HG03159 (cell line): ENCODE results near the gene GALNT17.

Source experiments
- ATAC-seq: cut with Tn5 transposase; IDR thresholded peaks from one replicate; pipeline ENCODE4 v1.9.1; 2021; ENCODE audit warnings: mild to moderate bottlenecking, moderate library complexity; ENCODE audit not compliant: unreplicated experiment

The GALNT17 gene

DNA sequence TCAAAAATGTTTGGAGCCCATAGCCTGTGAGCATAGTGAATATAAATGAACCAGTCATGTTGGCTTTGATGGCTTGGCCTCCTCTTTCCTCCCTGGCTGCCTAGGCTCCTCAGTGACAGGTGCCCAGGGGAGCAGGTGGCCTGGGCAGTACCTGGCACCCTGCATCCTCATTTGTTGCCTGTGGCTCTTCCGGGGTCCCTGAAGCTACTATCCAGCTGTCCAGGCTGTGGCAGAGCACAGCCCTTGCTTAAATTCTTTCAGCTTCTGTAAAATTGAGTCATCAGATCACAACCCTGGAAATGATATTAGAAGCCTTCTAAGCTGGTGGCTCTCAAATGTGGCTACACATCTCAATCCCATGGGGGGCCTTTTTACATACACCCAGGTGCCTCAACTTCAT, 525.4 kb downstream of the GALNT17 start:
- ATAC-seq: no peak

DNA sequence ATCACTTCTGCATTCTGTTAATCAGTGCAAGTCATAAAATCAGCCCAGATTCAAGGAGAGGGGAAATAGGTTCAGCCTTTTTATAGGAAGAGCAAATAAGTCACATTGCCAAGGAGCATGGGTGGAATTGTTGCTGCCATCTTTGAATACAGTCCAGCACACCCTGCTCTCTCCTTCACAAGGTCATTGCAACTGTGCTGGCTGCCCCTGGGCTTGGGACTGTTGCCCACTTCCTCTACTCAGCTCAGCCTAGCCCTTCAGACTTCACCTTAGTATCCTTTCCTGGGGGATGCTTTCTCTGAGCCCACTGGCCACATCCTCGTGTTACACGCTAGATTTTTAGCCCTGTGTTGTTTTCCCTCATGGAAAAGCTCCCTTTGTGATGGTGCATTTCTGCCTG, 527.7 kb downstream of the GALNT17 start:
- ATAC-seq: no peak

DNA sequence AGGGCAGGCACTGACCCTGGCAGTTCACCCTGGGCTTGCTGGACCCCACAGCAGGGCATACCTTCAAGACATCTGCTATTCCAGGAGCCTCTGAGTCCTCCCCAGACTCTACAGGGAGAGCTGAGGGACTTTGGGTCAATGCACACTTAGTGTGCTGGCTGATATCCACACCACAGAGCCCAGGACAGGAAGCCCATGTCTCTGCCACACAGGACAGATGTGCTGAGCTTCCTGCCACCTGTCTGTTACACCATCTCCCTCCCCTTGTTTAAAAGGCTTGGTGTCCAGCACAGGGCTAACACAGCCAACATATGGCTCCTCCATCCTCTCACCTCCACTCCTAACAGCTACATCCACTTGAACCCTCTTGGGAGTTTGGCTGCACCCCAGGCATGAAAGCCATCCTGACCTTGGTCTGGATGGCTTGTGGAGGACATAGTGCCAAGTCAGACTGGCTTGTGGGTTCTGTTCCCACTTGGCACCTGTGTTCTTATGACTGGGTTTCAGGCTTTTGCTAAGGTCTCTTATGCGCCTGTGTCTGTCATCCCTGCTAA, 529.8 kb downstream of the GALNT17 start:
- no peak for ATAC-seq

GRCh38 chr7:71665716-71666115, 533.8 kb downstream of the GALNT17 start:
- ATAC-seq: no peak

- no peak for ATAC-seq
Observed at GRCh38 chr7:71668572-71668971, 536.6 kb downstream of the GALNT17 start.

GRCh38 chr7:71679480-71679879, 547.5 kb downstream of the GALNT17 start:
- no peak for ATAC-seq

GRCh38 chr7:71682181-71682580, 550.2 kb downstream of the GALNT17 start:
- ATAC-seq: no peak

GRCh38 chr7:71682841-71683781, 551.2 kb downstream of the GALNT17 start:
- no peak for ATAC-seq

DNA sequence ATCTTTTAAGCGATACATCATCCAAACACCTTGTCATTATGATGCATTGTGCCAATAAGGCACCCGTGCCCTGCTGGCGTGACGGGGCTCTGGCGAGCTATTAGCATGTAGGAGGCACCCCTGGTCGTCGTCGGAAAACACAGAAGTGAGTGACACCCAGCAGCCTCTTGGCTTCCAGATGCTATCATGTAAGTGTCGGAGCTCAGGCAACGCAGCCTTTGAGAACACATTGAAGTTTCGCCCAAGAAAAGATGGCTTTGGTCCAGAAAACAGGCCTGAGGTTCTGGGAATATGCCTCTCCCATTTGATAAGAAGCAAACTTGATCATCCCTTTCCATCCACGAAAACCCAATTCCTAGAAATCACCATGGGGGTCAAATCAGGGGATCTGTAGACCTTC, 555.3 kb downstream of the GALNT17 start:
- ATAC-seq: no peak

GRCh38 chr7:71687831-71688599, 556.1 kb downstream of the GALNT17 start:
- ATAC-seq: no peak

DNA sequence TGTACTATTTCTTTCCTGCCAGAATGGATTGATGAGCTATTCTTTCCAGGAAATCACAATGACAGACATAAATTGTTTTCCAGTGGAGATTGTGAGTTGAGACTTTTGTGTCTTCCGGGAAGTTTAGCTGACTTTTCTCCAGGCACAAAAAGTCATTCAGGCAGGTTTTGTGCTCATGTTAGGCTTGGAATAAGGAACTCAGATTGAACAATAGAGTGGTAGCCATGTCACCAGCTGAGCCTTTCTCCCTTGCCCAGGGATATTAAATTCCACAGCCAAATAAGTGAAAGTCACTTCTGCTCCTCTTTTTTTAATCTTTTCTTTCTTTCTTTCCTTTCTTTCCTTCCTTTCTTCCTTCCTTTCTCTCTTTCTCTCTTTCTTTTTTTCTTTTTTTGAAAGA, 559.6 kb downstream of the GALNT17 start:
- ATAC-seq: no peak

GRCh38 chr7:71694665-71695064, 562.7 kb downstream of the GALNT17 start:
- no peak for ATAC-seq

DNA sequence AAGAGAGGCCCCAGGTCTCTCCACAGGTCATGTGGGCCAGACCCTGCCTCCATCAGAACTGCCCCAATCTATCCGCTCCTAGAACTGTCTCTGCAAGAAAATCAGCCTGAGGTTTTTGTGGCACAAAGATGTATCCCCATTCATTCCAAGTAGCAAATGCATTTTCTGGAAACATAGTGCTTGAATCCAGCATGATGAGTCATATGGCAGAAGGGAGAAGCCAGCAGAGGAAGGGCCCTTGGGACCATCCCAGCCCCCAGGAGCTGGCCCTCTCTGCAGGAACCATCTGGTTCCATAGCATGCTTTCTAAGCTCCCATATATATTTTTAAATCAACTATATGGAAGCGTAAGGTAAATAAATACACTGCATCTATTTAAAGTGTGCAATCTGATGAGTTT, 563.2 kb downstream of the GALNT17 start:
- ATAC-seq: no peak

DNA sequence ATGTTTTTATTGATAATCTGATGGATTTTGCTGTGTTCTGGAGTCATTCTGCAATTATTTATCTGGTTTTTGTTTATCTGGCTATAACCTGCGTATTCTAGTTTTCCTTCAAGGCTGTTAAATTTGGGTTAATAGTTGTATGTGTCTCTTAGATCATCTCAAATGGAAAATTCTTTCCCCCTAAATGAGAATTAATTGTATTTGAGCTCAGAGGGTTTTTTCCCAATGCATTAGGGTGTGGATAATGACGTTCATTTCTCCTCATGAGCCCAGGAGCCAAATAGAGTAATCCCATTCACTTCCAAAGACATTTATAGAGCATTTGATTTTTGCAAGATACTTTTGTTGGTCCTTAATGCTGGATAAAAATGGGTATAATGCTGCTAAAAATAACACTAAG, 564.6 kb downstream of the GALNT17 start:
- ATAC-seq: no peak

DNA sequence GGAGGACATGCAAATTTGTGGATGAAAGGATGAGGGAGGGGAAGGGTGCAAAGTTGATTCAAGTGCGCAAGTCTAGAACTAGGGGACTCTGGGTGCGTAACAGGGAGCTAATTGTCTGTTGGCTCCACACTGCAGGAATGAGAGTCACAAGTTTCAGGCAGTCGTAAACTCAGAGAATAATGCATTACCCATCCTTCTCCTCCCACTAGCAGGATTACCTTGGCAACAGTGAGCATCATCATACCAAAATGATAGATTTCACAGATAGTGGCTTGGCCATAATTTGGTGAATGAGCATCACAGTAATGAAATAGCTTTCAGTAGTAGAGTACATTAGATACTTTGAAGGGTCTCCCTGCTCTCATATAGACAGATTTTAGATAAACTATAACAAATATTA, 565.5 kb downstream of the GALNT17 start:
- ATAC-seq: no peak

DNA sequence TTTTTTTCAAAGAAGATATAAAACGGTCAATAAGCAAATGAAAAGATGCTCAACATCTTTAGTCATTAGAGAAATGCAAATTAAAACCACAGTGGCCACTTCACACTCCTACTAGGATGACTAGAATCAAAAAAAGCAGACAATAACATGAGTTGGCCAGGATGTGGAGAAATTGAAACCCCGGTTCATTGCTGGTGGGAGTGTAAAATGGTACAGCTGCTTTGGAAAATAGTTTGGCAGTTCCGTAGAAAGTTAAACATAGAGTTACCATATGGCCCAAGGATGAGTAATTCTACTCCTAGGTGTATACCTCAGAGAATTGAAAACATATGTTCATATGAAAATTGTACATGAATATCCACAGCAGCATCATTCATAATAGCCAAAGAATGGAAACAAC, 573.3 kb downstream of the GALNT17 start:
- ATAC-seq: no peak

DNA sequence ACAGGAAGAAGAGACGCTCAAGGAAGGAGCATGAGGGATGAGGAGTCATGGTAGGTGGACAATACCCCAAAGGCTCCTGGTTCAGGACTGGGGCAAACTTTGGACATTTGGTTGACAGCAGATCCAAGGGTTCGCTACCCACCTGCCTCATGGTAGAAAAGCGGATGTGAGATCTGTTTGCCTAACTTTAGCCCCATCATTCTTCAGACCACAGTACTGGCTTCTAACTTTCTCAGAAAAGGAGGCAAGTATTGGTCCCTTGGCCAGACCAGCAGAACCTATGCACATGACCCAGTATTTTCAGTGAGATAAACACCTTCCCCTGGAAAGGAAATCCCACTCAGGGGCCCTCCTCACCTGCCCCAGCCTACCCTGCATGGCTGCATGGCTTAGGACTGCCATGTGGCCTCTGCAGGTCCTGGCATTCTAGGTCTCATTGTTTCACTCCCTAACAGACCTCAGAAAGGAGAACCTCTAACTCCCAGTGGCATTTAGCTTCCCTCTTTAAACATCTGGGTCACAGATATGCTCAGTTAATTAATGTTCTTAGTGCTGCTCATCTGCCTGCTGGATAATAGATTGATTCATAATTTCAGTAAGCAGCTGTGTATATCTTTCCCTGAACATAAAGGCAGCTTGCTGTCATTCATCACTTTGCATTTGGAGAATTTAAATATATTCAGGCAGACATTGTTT, 574.1 kb downstream of the GALNT17 start:
- ATAC-seq: no peak

GRCh38 chr7:71706597-71706975, 574.6 kb downstream of the GALNT17 start:
- ATAC-seq: no peak

DNA sequence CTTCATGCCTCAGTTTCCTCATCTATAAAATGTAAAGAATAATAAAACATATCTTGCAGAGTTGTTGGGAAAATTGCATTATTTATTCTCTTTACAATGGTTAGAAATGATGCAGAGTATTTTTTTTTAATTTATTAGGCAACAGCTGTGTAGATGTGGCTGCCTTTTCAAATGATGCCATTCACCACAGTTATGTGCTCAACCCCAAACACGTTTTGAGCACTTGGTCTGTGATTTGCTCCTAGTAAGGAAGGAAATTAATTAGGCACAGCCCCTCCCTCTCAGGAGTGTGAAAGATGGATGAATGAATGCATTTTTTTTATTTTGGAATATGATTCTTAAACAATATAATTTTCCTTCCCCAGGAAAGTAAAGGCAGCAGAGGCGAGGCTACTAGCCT, 575.1 kb downstream of the GALNT17 start:
- no peak for ATAC-seq

- no peak for ATAC-seq
Observed at GRCh38 chr7:71708710-71709109, 576.8 kb downstream of the GALNT17 start.

DNA sequence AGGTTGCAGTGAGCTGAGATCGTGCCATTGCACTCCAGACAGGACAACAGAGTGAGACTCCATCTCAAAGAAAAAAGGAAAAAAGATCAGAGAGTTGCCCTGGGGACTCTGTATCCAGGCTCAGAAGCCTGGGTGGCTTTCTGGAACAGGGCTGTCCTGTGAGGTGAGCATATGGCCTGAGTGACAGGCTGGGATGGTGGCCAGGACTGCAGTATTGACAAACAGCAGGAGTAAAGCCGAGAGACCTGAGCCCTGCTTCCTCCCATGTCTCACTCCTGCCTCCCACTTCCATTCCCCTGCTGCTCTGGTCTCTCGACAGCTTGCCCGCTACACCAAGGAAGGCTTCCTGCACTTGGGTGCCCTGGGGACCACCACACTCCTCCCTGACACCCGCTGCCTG, 578.5 kb downstream of the GALNT17 start:
- no peak for ATAC-seq
